ENCODE data around the gene G3BP2. TPM values are rescaled to one million over a fixed set of nuclear protein-coding genes. Genes with fewer than 3 reads are reported as not detected.

The G3BP2 gene
- total RNA-seq, 1 experiment from 2014 or later, result 146 TPM

GRCh38 chr4:75655562-75655961 lies 17.6 kb downstream of the G3BP2 start:
- TF ChIP-seq REST (IDR thresholded peaks at IDR 0.05; ENCODE audit: insufficient read depth in 1 of 2, low read depth in 2 of 2, low read length in 1 of 2) (no peak), SIN3A (IDR thresholded peaks at IDR 0.05; ENCODE audit: borderline replicate concordance, insufficient read depth, low read depth, low read length) (no peak), POLR2AphosphoS5 (IDR thresholded peaks at IDR 0.05; ENCODE audit: low read depth, low read length) (no peak), CTCF (IDR thresholded peaks at IDR 0.05) (no peak), TCF7L2 (IDR thresholded peaks at IDR 0.05; ENCODE audit: low read depth, low read length) (no peak)
- no peaks in the 10 kb centered on the region for H3K9me3 ChIP-seq (ENCODE audit: control insufficient read depth, insufficient read depth, low read depth, low read length)
- BruUV-seq (replicated peaks), result no TSS peak
- POLR2A ChIA-PET, result interaction anchor here (0.6 to 0.7 kb wide), 2 partner anchors 16 to 575 kb away, joined by 5 read pairs; no protein-coding TSS in a partner anchor
- H3K4me3 ChIP-seq (ENCODE audit: low read depth in 2 of 2, low read length in 2 of 2), result no peak overlapping the region
- no peaks in the 10 kb centered on the region for H3K4me1 ChIP-seq (ENCODE audit: control insufficient read depth, insufficient read depth, low read length)
- CTCF ChIA-PET, result no interaction called here
- peaks cover 42% of the 10 kb centered on the region for H3K36me3 ChIP-seq (ENCODE audit: control insufficient read depth, insufficient read depth, low read length)
- no peak overlapping the region for H3K27ac ChIP-seq (ENCODE audit: low read length)
- in situ Hi-C loops (cut with HindIII; ENCODE audit: low pct_unique_long_range_greater_than_20kb, low sequenced_read_pairs) (no loop called here), intact Hi-C loops (cut with micrococcal nuclease; ENCODE audit: unreplicated experiment) (no loop called here)
- no peak for ATAC-seq
- DNase-seq (ENCODE audit: low read depth, low spot score), result no peak
- no peaks in the 10 kb centered on the region for H3K27me3 ChIP-seq (ENCODE audit: control insufficient read depth, insufficient read depth, low read length)

GRCh38 chr4:75654905-75655304 lies 18.3 kb downstream of the G3BP2 start:
- peaks cover 41% of the 10 kb centered on the region for H3K36me3 ChIP-seq (ENCODE audit: control insufficient read depth, insufficient read depth, low read length)
- BruUV-seq (replicated peaks), result no TSS peak
- in situ Hi-C loops (cut with HindIII; ENCODE audit: low pct_unique_long_range_greater_than_20kb, low sequenced_read_pairs), result no loop called here

More at GRCh38 chr4:75654905-75655304, 18.3 kb downstream of the G3BP2 start:
- Histone ChIP-seq H3K4me1 (ENCODE audit: control insufficient read depth, insufficient read depth, low read length) (no peaks in the 10 kb centered on the region), H3K27ac (ENCODE audit: low read length) (no peak overlapping the region), H3K4me3 (ENCODE audit: low read depth in 2 of 2, low read length in 2 of 2) (no peak overlapping the region), H3K9me3 (ENCODE audit: control insufficient read depth, insufficient read depth, low read depth, low read length) (no peaks in the 10 kb centered on the region), H3K27me3 (ENCODE audit: control insufficient read depth, insufficient read depth, low read length) (no peaks in the 10 kb centered on the region)
- DNase-seq (ENCODE audit: low read depth, low spot score) (no peak), ATAC-seq (no peak)
- TF ChIP-seq CTCF (IDR thresholded peaks at IDR 0.05) (no peak), TCF7L2 (IDR thresholded peaks at IDR 0.05; ENCODE audit: low read depth, low read length) (no peak)
- ChIA-PET POLR2A (no interaction called here), CTCF (no interaction called here)
- intact Hi-C loops (cut with micrococcal nuclease; ENCODE audit: unreplicated experiment), result no loop called here

All from Panc1 (cell line).